HEK293 (cell line): ENCODE results near the gene IL24.

ENCODE experiments used
- ELK4 ChIP-seq: IDR thresholded peaks from 2 replicates; pipeline ENCODE4 v1.6.1; 2011; ENCODE audit warnings: mild to moderate bottlenecking, low read depth, low read length, borderline replicate concordance
- HOXA7 ChIP-seq: sonication (generic); formaldehyde crosslinking; IDR thresholded peaks from 2 replicates; pipeline ENCODE4 v1.8.1; 2022; ENCODE audit warnings: missing genetic modification reagents, borderline replicate concordance
- PRDM4 ChIP-seq: fragments of 450-650 bp; formaldehyde crosslinking; IDR thresholded peaks from 2 replicates; pipeline ENCODE4 v1.5.1; 2017; ENCODE audit warnings: missing biosample characterization, missing genetic modification characterization
- ZNF24 ChIP-seq: fragments of 450-650 bp; formaldehyde crosslinking; IDR thresholded peaks from 2 replicates; pipeline ENCODE4 v1.5.1; 2016; ENCODE audit warnings: missing biosample characterization, missing genetic modification characterization

- TF ChIP-seq ELK4 (no peak), ZNF24 (tag by site-specific recombination) (no peak), PRDM4 (tag by site-specific recombination) (no peak), HOXA7 (no peak)
Measured at GRCh38 chr1:206866062-206866461, 31.2 kb upstream of the IL24 start.
